Sigmoid colon (tissue), 4 donors: ENCODE data around the gene DUSP22.

Source experiments
- POLR2A ChIP-seq, 2 donors: fragments of 450-650 bp; IDR thresholded peaks; one replicate each; pipeline ENCODE4 v1.6.1; 2016; ENCODE audit warnings: antibody characterized with exemption in 2 of 2, mild to moderate bottlenecking in 2 of 2, moderate library complexity in 2 of 2
- POLR2AphosphoS5 ChIP-seq, 4 donors: sonication (generic); formaldehyde crosslinking; IDR thresholded peaks; one replicate each; pipeline ENCODE4 v1.6.1; 2017; ENCODE audit warnings: antibody characterized with exemption in 4 of 4
- TF ChIP-seq, protein P1 (sequence below), 4 experiments: fragments of 450-650 bp in 3 of 4; fragments of 200-600 bp in 1 of 4; IDR thresholded peaks; one replicate each; pipeline ENCODE4 v1.5.1; 2016 to 2019; ENCODE audit warnings: antibody characterized with exemption in 4 of 4, mild to moderate bottlenecking in 3 of 4, moderate library complexity in 2 of 4

DNA sequence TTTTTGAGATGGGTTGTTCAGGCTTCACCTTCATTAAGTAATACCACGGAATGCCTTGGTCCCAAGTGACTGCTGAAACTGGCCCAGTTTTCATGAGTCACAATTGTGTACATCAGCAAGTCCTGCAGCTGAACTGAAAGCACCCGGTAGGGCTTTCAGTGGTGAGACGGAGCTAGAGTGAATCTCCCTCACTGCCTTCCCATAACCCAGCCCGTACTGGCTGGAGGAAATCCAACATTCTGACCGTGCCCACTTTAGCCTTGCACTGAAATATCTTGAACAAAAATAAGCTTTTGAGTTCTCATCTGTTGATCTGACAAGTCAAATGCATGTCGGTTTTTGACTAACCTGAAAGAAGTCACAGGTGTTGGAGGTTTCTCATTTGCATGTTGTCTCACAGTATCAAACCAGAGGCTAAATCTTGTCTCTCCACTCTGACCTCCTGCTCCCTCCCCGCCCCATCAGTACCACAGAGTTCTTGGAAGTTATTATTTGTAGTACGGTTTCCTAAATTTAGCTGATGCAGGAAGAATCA is 35.9 kb downstream of the DUSP22 start:
- TF ChIP-seq POLR2A (IDR thresholded peaks at IDR 0.05): no peak
- TF ChIP-seq, protein P1, sequence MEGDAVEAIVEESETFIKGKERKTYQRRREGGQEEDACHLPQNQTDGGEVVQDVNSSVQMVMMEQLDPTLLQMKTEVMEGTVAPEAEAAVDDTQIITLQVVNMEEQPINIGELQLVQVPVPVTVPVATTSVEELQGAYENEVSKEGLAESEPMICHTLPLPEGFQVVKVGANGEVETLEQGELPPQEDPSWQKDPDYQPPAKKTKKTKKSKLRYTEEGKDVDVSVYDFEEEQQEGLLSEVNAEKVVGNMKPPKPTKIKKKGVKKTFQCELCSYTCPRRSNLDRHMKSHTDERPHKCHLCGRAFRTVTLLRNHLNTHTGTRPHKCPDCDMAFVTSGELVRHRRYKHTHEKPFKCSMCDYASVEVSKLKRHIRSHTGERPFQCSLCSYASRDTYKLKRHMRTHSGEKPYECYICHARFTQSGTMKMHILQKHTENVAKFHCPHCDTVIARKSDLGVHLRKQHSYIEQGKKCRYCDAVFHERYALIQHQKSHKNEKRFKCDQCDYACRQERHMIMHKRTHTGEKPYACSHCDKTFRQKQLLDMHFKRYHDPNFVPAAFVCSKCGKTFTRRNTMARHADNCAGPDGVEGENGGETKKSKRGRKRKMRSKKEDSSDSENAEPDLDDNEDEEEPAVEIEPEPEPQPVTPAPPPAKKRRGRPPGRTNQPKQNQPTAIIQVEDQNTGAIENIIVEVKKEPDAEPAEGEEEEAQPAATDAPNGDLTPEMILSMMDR (IDR thresholded peaks at IDR 0.05): no peak
- peak in 2 of 4 donors; percentile 15 to 43 for TF ChIP-seq POLR2AphosphoS5 (IDR thresholded peaks at IDR 0.05)
